K562 (cell line): ENCODE data around the gene FTO. TPM values are rescaled to one million over a fixed set of nuclear protein-coding genes. Genes with fewer than 3 reads are reported as not detected.
"Not testable (repeated sequence)": the region's sequence is repeated elsewhere in the genome, so short reads cannot be mapped to it uniquely, and the experiment has no call there.

Source experiments
- ATAC-seq: fragments of 200-7000 bp; cut with Tn5 transposase; 3 replicates; pipeline ENCODE4 v1.9.1; 2020; ENCODE audit warnings: moderate library complexity
- BruUV-seq: library from RNA; stranded (reverse); fragments of 400-500 nt; replicated peaks from 2 replicates; lab custom pipeline; 2021; lab: Mats Ljungman, UMichigan
- CTCF ChIA-PET: fragments of 300-600 bp; formaldehyde crosslinking; extraction: SDS; loops from one replicate; lab custom pipeline; 2021; ENCODE audit warnings: low intra/inter-chr PET ratio; lab: Yijun Ruan, JAX
- POLR2A ChIA-PET: fragments of 300-600, 350-650 bp; sonication (Branson Sonifier 250); formaldehyde crosslinking; extraction: SDS; loops from one replicate; lab custom pipeline; 2021; ENCODE audit warnings: antibody characterized with exemption, inconsistent platforms; lab: Yijun Ruan, JAX
- DNase-seq, 4 experiments: peaks; one replicate each; pipeline versions ENCODE4 v3.0.0 to v3.0.0-alpha.2; 2011 to 2018; ENCODE audit warnings: low spot score in 3 of 4, mixed read lengths in 3 of 4; ENCODE audit errors: extremely low read depth in 1 of 4
- FAIRE-seq: peaks from 2 replicates; lab custom pipeline; 2011; peaks lifted over from hg19 to GRCh38; lab: Jason Lieb, UNC
- H2AFZ ChIP-seq: 2 replicates; pipeline ENCODE4 v1.6.0; 2011; ENCODE audit warnings: low read depth, low read length, control low read depth, inconsistent platforms
- H3K27ac ChIP-seq: fragments of 200-600 bp; 3 replicates; pipeline ENCODE4 v1.8.0; 2011; ENCODE audit warnings: low read depth, mild to moderate bottlenecking, control low read depth, inconsistent platforms, low read length, moderate library complexity, mixed read lengths; ENCODE audit errors: extremely low read depth
- H3K27me3 ChIP-seq, 2 experiments: fragments of 300-600 bp in 1 of 2; 2 replicates in 1 of 2; 3 replicates in 1 of 2; pipeline versions ENCODE4 v1.6.0 to v1.8.0; 2011; ENCODE audit warnings: inconsistent platforms in 2 of 2, low read length in 2 of 2, mild to moderate bottlenecking in 1 of 2, mixed read lengths in 1 of 2, moderate library complexity in 1 of 2; ENCODE audit not compliant: control insufficient read depth in 2 of 2, insufficient read depth in 2 of 2
- H3K36me3 ChIP-seq: fragments of 300-600 bp; 3 replicates; pipeline ENCODE4 v1.8.0; 2011; ENCODE audit warnings: mild to moderate bottlenecking, low read length, inconsistent platforms; ENCODE audit not compliant: control insufficient read depth, insufficient read depth
- H3K4me1 ChIP-seq, 2 experiments: fragments of 200-600 bp in 1 of 2; replicated peaks in 1 of 2; 2 replicates in 1 of 2; 3 replicates in 1 of 2; pipeline versions ENCODE4 v1.5.1 to v1.8.0; 2011; ENCODE audit warnings: inconsistent platforms in 2 of 2, low read length in 2 of 2, mild to moderate bottlenecking in 1 of 2, mixed read lengths in 1 of 2, moderate library complexity in 1 of 2; ENCODE audit not compliant: control insufficient read depth in 2 of 2, insufficient read depth in 2 of 2
- H3K4me2 ChIP-seq: 2 replicates; pipeline ENCODE4 v1.6.1; 2011; ENCODE audit warnings: low read length, control low read depth, inconsistent platforms, mixed read lengths; ENCODE audit not compliant: insufficient read depth
- H3K4me3 ChIP-seq: fragments of 200-600 bp; sonication (generic), shearing (Covaris generic); 2 replicates; pipeline ENCODE4 v1.5.1; 2016; ENCODE audit warnings: control low read depth, inconsistent platforms
- H3K79me2 ChIP-seq: fragments of 200-600 bp; 3 replicates; pipeline ENCODE4 v1.8.0; 2011; ENCODE audit warnings: low read length, inconsistent platforms; ENCODE audit not compliant: control insufficient read depth, insufficient read depth
- H3K9ac ChIP-seq, 2 experiments: 2 replicates each; pipeline versions ENCODE4 v1.6.0 to v1.6.1; 2011; ENCODE audit warnings: low read depth in 2 of 2, low read length in 2 of 2, control low read depth in 1 of 2, inconsistent platforms in 1 of 2, mild to moderate bottlenecking in 1 of 2, mixed read lengths in 1 of 2; ENCODE audit not compliant: insufficient read depth in 1 of 2
- H3K9me1 ChIP-seq: one replicate; pipeline ENCODE4 v1.6.0; 2011; ENCODE audit warnings: inconsistent platforms, mild to moderate bottlenecking, low read length, moderate library complexity; ENCODE audit not compliant: control insufficient read depth, insufficient read depth
- H3K9me3 ChIP-seq: replicated peaks from 2 replicates; pipeline ENCODE4 v1.5.1; 2011; ENCODE audit warnings: low read depth, low read length, inconsistent platforms; ENCODE audit not compliant: control insufficient read depth, insufficient read depth
- H4K20me1 ChIP-seq: replicated peaks from 2 replicates; pipeline ENCODE4 v1.6.1; 2011; ENCODE audit warnings: low read length, inconsistent platforms, mixed read lengths; ENCODE audit not compliant: control insufficient read depth, insufficient read depth
- ARID2 ChIP-seq: fragments of 450-650 bp; IDR thresholded peaks from 2 replicates; pipeline ENCODE4 v1.6.1; 2017; ENCODE audit warnings: antibody characterized with exemption, mild to moderate bottlenecking
- HNRNPL ChIP-seq: fragments of 200-400 bp; formaldehyde crosslinking; IDR thresholded peaks from 2 replicates; pipeline ENCODE4 v1.6.1; 2017; ENCODE audit warnings: low read depth, mild to moderate bottlenecking, low read length
- SAFB ChIP-seq: fragments of 200-400 bp; formaldehyde crosslinking; IDR thresholded peaks from 2 replicates; pipeline ENCODE4 v1.6.1; 2017; ENCODE audit warnings: low read depth, low read length, borderline replicate concordance
- WGBS: fragments of 100-300 bp; shearing (Covaris generic); methylation state at CpG from one replicate; pipeline ENCODE4 v1.1.6; 2016; ENCODE audit warnings: low coverage, mixed read lengths; ENCODE audit not compliant: insufficient coverage; ENCODE audit errors: missing lambda C conversion rate; 5-methylcytosine and 5-hydroxymethylcytosine counted together
- in situ Hi-C: fragments of 300-500 bp; cut with MboI; formaldehyde crosslinking; loops from 4 replicates; pipeline ENCODE4 v1.15.0; 2018; ENCODE audit warnings: inconsistent platforms, mixed read lengths
- intact Hi-C: fragments of 100-400 bp; cut with micrococcal nuclease; formaldehyde crosslinking; loops from 2 replicates; pipeline ENCODE4 v1.14.2; 2022
- polyA plus RNA-seq, 8 experiments: library from polyadenylated mRNA; depleted of rRNA in 4 of 8; stranded (reverse) in 5 of 8; unstranded in 3 of 8; fragments of >200 nt; fragmentation: Nextera tagmentation in 2 of 8; fragmentation: Illumina TruSeq in 1 of 8; extraction: Ambion mirVana in 2 of 8; extraction: Trizol in 1 of 8; gene quantifications; 2 replicates each; pipeline versions ENCODE4 v1.2.1 to v1.2.3, GENCODE V29; 2011 to 2014; ENCODE audit warnings: inconsistent platforms in 1 of 8, missing spikeins in 1 of 8
- total RNA-seq, 7 experiments: library from RNA; depleted of rRNA in 6 of 7; stranded (reverse); fragments of >200 nt in 6 of 7; fragmentation: Illumina TruSeq in 2 of 7; extraction: Trizol in 2 of 7; gene quantifications; 2 replicates each; pipeline versions ENCODE4 v1.2.1 to v1.2.3, GENCODE V29; 2011 to 2021; ENCODE audit warnings: low replicate concordance in 1 of 7
- TF ChIP-seq, protein P1 (sequence below): fragments of 450-650 bp; IDR thresholded peaks from 2 replicates; pipeline ENCODE4 v1.6.1; 2016; ENCODE audit warnings: antibody characterized with exemption
- TF ChIP-seq, protein P2 (sequence below): fragments of 450-650 bp; formaldehyde crosslinking; IDR thresholded peaks from 2 replicates; pipeline ENCODE4 v1.4.0; 2020; ENCODE audit warnings: mild to moderate bottlenecking, moderate library complexity
- TF ChIP-seq, protein P3 (sequence below), 2 experiments: fragments of 450-650 bp in 1 of 2; sonication (generic) in 1 of 2; formaldehyde crosslinking; conservative IDR thresholded peaks; 2 replicates each; pipeline versions ENCODE4 v1.4.0 to v1.8.1; 2020 to 2022; ENCODE audit warnings: mild to moderate bottlenecking in 1 of 2, missing genetic modification reagents in 1 of 2
- TF ChIP-seq, protein P4 (sequence below): fragments of 450-650 bp; IDR thresholded peaks from one replicate; pipeline ENCODE4 v1.6.1; 2018; ENCODE audit warnings: mild to moderate bottlenecking, moderate library complexity; ENCODE audit not compliant: partially characterized antibody

The FTO gene
- total and polyA plus RNA-seq, 9 of the 15 experiments (the other 6 are each of a cell fraction or from before 2014, with no cell fraction given) = 11.3 to 27.7 (median 25.5) TPM

- H4K20me1 ChIP-seq, in situ Hi-C loops: not testable (repeated sequence)
Observed at GRCh38 chr16:54181683-54182329, 477.9 kb downstream of the FTO start.

GRCh38 chr16:54185045-54185444 is 481.1 kb downstream of the FTO start:
- H3K4me3 ChIP-seq = no peak overlapping the region
- H2AFZ ChIP-seq = no peak overlapping the region
- DNase-seq (no peak), ATAC-seq (no peak), FAIRE-seq (no peak)
- H3K27ac ChIP-seq = no peak overlapping the region
- no peaks in the 10 kb centered on the region for H3K4me1 ChIP-seq
- ChIA-PET CTCF (no interaction called here), POLR2A (no interaction called here)
- no peak overlapping the region for H3K9ac ChIP-seq
- no peaks in the 10 kb centered on the region for H3K9me3 ChIP-seq
- no peaks in the 10 kb centered on the region for H3K9me1 ChIP-seq
- H3K36me3 ChIP-seq = no peaks in the 10 kb centered on the region
- no TSS peak for BruUV-seq
- no peak overlapping the region for H3K4me2 ChIP-seq
- intact Hi-C loops = no loop called here
- no peaks in the 10 kb centered on the region for H3K79me2 ChIP-seq
- H3K27me3 ChIP-seq = 0 out of 5 replicates have a peak, but pooled peaks cover 0 to 3% of the 10 kb centered on the region in 2 experiments
- no peaks in the 10 kb centered on the region for H4K20me1 ChIP-seq
- WGBS = 0% methylated on average over 2 of the region's 2 CpGs
- in situ Hi-C loops = no loop called here
- TF ChIP-seq, protein P1, sequence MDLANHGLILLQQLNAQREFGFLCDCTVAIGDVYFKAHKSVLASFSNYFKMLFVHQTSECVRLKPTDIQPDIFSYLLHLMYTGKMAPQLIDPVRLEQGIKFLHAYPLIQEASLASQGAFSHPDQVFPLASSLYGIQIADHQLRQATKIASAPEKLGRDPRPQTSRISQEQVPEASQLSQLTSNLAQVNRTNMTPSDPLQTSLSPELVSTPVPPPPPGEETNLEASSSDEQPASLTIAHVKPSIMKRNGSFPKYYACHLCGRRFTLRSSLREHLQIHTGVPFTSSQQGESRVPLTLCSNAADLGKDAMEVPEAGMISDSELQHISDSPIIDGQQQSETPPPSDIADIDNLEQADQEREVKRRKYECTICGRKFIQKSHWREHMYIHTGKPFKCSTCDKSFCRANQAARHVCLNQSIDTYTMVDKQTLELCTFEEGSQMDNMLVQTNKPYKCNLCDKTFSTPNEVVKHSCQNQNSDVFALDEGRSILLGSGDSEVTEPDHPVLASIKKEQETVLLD = no peak
- TF ChIP-seq, protein P2, sequence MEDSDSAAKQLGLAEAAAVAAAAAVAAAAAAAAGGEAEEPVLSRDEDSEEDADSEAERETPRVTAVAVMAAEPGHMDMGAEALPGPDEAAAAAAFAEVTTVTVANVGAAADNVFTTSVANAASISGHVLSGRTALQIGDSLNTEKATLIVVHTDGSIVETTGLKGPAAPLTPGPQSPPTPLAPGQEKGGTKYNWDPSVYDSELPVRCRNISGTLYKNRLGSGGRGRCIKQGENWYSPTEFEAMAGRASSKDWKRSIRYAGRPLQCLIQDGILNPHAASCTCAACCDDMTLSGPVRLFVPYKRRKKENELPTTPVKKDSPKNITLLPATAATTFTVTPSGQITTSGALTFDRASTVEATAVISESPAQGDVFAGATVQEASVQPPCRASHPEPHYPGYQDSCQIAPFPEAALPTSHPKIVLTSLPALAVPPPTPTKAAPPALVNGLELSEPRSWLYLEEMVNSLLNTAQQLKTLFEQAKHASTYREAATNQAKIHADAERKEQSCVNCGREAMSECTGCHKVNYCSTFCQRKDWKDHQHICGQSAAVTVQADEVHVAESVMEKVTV (CRISPR knock-in tag) = no peak
- TF ChIP-seq ARID2 (no peak), SAFB (no peak), HNRNPL (no peak)
- TF ChIP-seq, protein P3, sequence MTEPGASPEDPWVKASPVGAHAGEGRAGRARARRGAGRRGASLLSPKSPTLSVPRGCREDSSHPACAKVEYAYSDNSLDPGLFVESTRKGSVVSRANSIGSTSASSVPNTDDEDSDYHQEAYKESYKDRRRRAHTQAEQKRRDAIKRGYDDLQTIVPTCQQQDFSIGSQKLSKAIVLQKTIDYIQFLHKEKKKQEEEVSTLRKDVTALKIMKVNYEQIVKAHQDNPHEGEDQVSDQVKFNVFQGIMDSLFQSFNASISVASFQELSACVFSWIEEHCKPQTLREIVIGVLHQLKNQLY (CRISPR knock-in tag; conservative IDR thresholded peaks at IDR 0.05) = no peak
- TF ChIP-seq, protein P4, sequence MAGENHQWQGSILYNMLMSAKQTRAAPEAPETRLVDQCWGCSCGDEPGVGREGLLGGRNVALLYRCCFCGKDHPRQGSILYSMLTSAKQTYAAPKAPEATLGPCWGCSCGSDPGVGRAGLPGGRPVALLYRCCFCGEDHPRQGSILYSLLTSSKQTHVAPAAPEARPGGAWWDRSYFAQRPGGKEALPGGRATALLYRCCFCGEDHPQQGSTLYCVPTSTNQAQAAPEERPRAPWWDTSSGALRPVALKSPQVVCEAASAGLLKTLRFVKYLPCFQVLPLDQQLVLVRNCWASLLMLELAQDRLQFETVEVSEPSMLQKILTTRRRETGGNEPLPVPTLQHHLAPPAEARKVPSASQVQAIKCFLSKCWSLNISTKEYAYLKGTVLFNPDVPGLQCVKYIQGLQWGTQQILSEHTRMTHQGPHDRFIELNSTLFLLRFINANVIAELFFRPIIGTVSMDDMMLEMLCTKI = no peak

More at GRCh38 chr16:54181683-54182329, 477.9 kb downstream of the FTO start:
- H3K36me3 ChIP-seq, H3K9me1 ChIP-seq, H3K27ac ChIP-seq, H3K4me2 ChIP-seq, H2AFZ ChIP-seq, H3K9ac ChIP-seq, BruUV-seq, POLR2A ChIA-PET, ATAC-seq, FAIRE-seq, H3K79me2 ChIP-seq, CTCF ChIA-PET, H3K9me3 ChIP-seq, H3K4me3 ChIP-seq, DNase-seq, intact Hi-C loops, H3K4me1 ChIP-seq: not testable (repeated sequence)
- 2% methylated on average over 10 of the region's 10 CpGs for WGBS
- H3K27me3 ChIP-seq = peaks cover 7 to 20% of the 10 kb centered on the region in 2 experiments; a peak in 4 of 5 replicates
